SK-N-SH (cell line): ENCODE results near the gene ACSM5.
"Not testable (repeated sequence)": the region's sequence is repeated elsewhere in the genome, so short reads cannot be mapped to it uniquely, and the experiment has no call there.

Source experiments
- CHD2 ChIP-seq: fragments of 150-350 bp; IDR thresholded peaks from 2 replicates; pipeline ENCODE4 v1.6.1; 2018; ENCODE audit warnings: low read length; ENCODE audit not compliant: partially characterized antibody
- EP300 ChIP-seq, 2 experiments: IDR thresholded peaks; 2 replicates each; pipeline versions ENCODE4 v1.4.0 to v1.6.1; 2012; ENCODE audit warnings: borderline replicate concordance in 1 of 2, low read depth in 1 of 2, low read length in 1 of 2
- EZH2phosphoT487 ChIP-seq: fragments of 200-600 bp; sonication (generic); IDR thresholded peaks from 2 replicates; pipeline ENCODE4 v1.6.1; 2017; ENCODE audit warnings: low read depth, mixed run types, mild to moderate bottlenecking, antibody characterized with exemption, moderate library complexity, borderline replicate concordance
- FOXM1 ChIP-seq: IDR thresholded peaks from 2 replicates; pipeline ENCODE4 v1.4.0; 2012; ENCODE audit warnings: low read depth, mild to moderate bottlenecking
- POLR2AphosphoS5 ChIP-seq: IDR thresholded peaks from 2 replicates; pipeline ENCODE4 v1.6.1; 2012; ENCODE audit warnings: low read depth, low read length
- RAD21 ChIP-seq: IDR thresholded peaks from 2 replicates; pipeline ENCODE4 v1.6.1; 2012; ENCODE audit warnings: mild to moderate bottlenecking, low read length
- RFX5 ChIP-seq: IDR thresholded peaks from 2 replicates; pipeline ENCODE4 v1.6.1; 2012; ENCODE audit warnings: mild to moderate bottlenecking, improper control_type of control experiment, low read length
- RXRA ChIP-seq: IDR thresholded peaks from 2 replicates; pipeline ENCODE4 v1.4.0; 2012; ENCODE audit warnings: low read depth, mild to moderate bottlenecking, borderline replicate concordance
- TAF1 ChIP-seq: IDR thresholded peaks from 2 replicates; pipeline ENCODE4 v1.6.1; 2012; ENCODE audit warnings: low read depth, mild to moderate bottlenecking, low read length, moderate library complexity, borderline replicate concordance
- TF ChIP-seq, protein P1 (sequence below): IDR thresholded peaks from 2 replicates; pipeline ENCODE4 v1.4.0; 2012; ENCODE audit warnings: low read depth
- TF ChIP-seq, protein P2 (sequence below): fragments of 200-600 bp; sonication (generic); IDR thresholded peaks from 2 replicates; pipeline ENCODE4 v1.6.1; 2017; ENCODE audit warnings: antibody characterized with exemption, mild to moderate bottlenecking, moderate library complexity

DNA sequence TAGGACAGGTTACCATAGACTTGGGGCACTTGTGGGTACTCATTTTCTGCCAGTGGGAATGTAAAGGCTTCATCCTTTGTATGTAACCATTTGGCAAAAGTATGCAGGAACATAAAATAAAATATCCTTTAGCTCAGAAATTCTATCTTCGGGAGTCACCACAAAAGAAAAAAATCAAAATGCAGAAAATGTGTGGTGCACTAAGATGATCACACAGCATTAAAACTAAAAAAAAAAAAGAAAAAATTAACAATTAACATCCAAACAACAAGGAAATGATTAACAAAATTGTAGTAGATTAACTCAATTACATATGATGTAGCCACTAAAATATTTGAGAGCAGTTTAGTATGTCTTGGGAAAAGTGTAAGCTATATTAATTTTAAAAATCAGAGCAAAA, 31.4 kb downstream of the ACSM5 start:
- not testable (repeated sequence) for TF ChIP-seq RFX5; FOXM1; EP300 (IDR thresholded peaks at IDR 0.05; ENCODE audit: borderline replicate concordance in 1 of 2, low read depth in 1 of 2, low read length in 1 of 2); POLR2AphosphoS5; RAD21; TAF1; CHD2; EZH2phosphoT487; RXRA
- TF ChIP-seq, protein P1, sequence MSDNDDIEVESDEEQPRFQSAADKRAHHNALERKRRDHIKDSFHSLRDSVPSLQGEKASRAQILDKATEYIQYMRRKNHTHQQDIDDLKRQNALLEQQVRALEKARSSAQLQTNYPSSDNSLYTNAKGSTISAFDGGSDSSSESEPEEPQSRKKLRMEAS = not testable (repeated sequence)
- TF ChIP-seq, protein P2, sequence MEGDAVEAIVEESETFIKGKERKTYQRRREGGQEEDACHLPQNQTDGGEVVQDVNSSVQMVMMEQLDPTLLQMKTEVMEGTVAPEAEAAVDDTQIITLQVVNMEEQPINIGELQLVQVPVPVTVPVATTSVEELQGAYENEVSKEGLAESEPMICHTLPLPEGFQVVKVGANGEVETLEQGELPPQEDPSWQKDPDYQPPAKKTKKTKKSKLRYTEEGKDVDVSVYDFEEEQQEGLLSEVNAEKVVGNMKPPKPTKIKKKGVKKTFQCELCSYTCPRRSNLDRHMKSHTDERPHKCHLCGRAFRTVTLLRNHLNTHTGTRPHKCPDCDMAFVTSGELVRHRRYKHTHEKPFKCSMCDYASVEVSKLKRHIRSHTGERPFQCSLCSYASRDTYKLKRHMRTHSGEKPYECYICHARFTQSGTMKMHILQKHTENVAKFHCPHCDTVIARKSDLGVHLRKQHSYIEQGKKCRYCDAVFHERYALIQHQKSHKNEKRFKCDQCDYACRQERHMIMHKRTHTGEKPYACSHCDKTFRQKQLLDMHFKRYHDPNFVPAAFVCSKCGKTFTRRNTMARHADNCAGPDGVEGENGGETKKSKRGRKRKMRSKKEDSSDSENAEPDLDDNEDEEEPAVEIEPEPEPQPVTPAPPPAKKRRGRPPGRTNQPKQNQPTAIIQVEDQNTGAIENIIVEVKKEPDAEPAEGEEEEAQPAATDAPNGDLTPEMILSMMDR = not testable (repeated sequence)
